ENCODE results near the gene PDCD4.

DNA sequence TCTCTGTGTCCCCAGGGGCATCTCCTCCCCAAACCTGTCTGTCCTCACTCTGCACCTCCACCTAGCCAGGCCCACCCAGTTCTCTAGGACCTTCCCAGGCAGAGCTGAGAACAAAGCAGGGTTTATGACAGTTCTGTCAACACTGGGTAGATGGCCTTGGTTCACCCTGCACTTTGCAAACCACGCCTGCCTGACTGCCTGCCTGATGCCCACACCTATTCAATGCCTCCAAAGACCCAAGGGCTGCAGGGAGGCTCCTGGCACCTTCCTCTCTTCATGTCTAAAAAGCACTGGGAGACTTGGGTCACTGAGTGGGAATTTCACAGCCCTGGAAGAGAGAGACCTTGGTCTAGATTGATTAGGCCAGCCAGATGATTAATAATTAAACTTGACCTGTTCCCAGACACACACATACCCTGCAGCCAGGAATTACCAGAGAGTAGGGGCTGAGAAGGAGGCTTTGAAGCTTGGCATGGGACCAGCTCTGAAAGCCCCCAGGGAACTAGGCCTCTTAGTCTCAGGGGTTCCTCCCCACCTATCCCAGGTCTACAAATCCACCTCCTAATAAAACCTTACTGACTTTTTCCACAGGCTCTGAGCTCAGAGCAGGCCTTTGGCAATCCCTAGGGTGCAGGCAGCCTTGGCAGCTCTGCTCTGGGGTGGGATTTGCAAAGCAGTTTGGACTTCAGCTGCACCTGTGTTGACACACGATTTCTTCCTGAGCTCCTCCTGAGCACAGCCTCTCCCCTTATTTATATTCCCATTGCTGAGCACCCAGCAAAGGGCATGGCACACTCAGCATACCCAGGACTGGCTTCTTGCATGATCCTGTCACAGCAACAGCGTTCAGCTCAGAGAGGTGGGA lies 25.7 kb upstream of the PDCD4 start:
- TF ChIP-seq, protein P1, sequence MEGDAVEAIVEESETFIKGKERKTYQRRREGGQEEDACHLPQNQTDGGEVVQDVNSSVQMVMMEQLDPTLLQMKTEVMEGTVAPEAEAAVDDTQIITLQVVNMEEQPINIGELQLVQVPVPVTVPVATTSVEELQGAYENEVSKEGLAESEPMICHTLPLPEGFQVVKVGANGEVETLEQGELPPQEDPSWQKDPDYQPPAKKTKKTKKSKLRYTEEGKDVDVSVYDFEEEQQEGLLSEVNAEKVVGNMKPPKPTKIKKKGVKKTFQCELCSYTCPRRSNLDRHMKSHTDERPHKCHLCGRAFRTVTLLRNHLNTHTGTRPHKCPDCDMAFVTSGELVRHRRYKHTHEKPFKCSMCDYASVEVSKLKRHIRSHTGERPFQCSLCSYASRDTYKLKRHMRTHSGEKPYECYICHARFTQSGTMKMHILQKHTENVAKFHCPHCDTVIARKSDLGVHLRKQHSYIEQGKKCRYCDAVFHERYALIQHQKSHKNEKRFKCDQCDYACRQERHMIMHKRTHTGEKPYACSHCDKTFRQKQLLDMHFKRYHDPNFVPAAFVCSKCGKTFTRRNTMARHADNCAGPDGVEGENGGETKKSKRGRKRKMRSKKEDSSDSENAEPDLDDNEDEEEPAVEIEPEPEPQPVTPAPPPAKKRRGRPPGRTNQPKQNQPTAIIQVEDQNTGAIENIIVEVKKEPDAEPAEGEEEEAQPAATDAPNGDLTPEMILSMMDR (IDR thresholded peaks at IDR 0.05; ENCODE audit: low read depth, low read length, poor library complexity, severe bottlenecking), result no peak
- TF ChIP-seq EZH2phosphoT487 (IDR thresholded peaks at IDR 0.05; ENCODE audit: borderline replicate concordance, low read length), result no peak

All from DOHH2 (cell line).